Mesothelial cell of epicardium (in vitro differentiated cells): ENCODE data around the gene UQCRC1. TPM values are rescaled to one million over a fixed set of nuclear protein-coding genes. Genes with fewer than 3 reads are reported as not detected.

ENCODE experiments used
- DNase-seq, 2 experiments: peaks; one replicate each; pipeline ENCODE4 v3.0.0; 2021; ENCODE audit warnings: low spot score in 2 of 2; ENCODE audit not compliant: unreplicated experiment in 2 of 2
- H3K27ac Mint-ChIP-seq: 2 replicates; pipeline ENCODE4 v1.8.0; 2021; ENCODE audit warnings: mixed read lengths
- H3K27me3 Mint-ChIP-seq: 2 replicates; pipeline ENCODE4 v1.8.0; 2021; ENCODE audit warnings: low read depth, mixed read lengths
- H3K36me3 Mint-ChIP-seq: 2 replicates; pipeline ENCODE4 v1.8.0; 2021; ENCODE audit warnings: mixed read lengths
- H3K4me1 Mint-ChIP-seq: 2 replicates; pipeline ENCODE4 v1.8.0; 2021; ENCODE audit warnings: mixed read lengths
- H3K4me3 Mint-ChIP-seq: 2 replicates; pipeline ENCODE4 v1.8.0; 2021; ENCODE audit warnings: mild to moderate bottlenecking, moderate library complexity, mixed read lengths
- H3K9me3 Mint-ChIP-seq: 2 replicates; pipeline ENCODE4 v1.8.0; 2021; ENCODE audit warnings: mixed read lengths
- CTCF ChIP-seq: fragments of 200-600 bp; sonication (generic); IDR thresholded peaks from one replicate; pipeline ENCODE4 v1.5.0; 2021; ENCODE audit warnings: antibody characterized with exemption; ENCODE audit not compliant: unreplicated experiment
- total RNA-seq: library from RNA; stranded (reverse); gene quantifications from 3 replicates; pipeline ENCODE4 v1.2.1, GENCODE V29; 2021

The UQCRC1 gene
- total RNA-seq, 1 donor from 2014 or later = 171 TPM

GRCh38 chr3:48652923-48653715 lies 43.7 kb upstream of the UQCRC1 start:
- Mint-ChIP-seq H3K27me3 (peaks cover 18% of the 10 kb centered on the region), H3K4me1 (no peaks in the 10 kb centered on the region), H3K27ac (no peak overlapping the region), H3K9me3 (no peaks in the 10 kb centered on the region), H3K4me3 (no peak overlapping the region), H3K36me3 (no peaks in the 10 kb centered on the region)
- TF ChIP-seq CTCF = no peak
- DNase-seq = no peak

DNA sequence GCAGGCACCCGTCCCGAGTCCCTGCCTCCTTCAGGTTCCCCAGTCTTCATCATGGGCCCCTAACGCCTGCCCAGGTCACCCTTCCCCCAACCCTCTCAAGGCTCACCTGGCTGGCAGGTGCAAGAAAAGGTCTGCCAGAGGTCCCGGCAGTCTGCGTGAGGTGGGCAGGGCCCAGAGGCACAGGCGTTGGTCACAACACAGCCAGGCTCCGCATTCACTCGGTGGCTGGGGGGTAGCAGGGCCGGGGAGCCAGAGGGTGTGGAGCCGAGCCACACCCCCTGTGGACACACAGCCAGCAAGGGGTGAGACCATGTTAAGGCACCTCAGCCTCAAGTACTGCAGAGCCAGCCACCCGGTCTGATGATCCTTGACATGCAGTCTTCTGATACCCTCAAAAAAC lies 42.3 kb upstream of the UQCRC1 start:
- Mint-ChIP-seq H3K27ac (no peak overlapping the region), H3K4me1 (no peaks in the 10 kb centered on the region), H3K4me3 (no peak overlapping the region), H3K9me3 (no peaks in the 10 kb centered on the region), H3K27me3 (peaks cover 14% of the 10 kb centered on the region), H3K36me3 (no peaks in the 10 kb centered on the region)
- TF ChIP-seq CTCF = no peak
- DNase-seq = no peak

GRCh38 chr3:48650723-48651122 lies 41.3 kb upstream of the UQCRC1 start:
- no peak overlapping the region for H3K27ac Mint-ChIP-seq
- H3K4me1 Mint-ChIP-seq = no peaks in the 10 kb centered on the region
- H3K9me3 Mint-ChIP-seq = no peaks in the 10 kb centered on the region
- H3K27me3 Mint-ChIP-seq = peaks cover 14% of the 10 kb centered on the region
- DNase-seq = no peak
- H3K36me3 Mint-ChIP-seq = no peaks in the 10 kb centered on the region
- TF ChIP-seq CTCF = no peak
- no peak overlapping the region for H3K4me3 Mint-ChIP-seq

- H3K27ac Mint-ChIP-seq = no peak overlapping the region
- no peaks in the 10 kb centered on the region for H3K36me3 Mint-ChIP-seq
- H3K4me1 Mint-ChIP-seq = no peaks in the 10 kb centered on the region
- no peak for DNase-seq
- H3K27me3 Mint-ChIP-seq = no peaks in the 10 kb centered on the region
- H3K9me3 Mint-ChIP-seq = no peaks in the 10 kb centered on the region
- TF ChIP-seq CTCF = no peak
- H3K4me3 Mint-ChIP-seq = no peak overlapping the region
Measured at GRCh38 chr3:48648188-48648850, 38.9 kb upstream of the UQCRC1 start.

DNA sequence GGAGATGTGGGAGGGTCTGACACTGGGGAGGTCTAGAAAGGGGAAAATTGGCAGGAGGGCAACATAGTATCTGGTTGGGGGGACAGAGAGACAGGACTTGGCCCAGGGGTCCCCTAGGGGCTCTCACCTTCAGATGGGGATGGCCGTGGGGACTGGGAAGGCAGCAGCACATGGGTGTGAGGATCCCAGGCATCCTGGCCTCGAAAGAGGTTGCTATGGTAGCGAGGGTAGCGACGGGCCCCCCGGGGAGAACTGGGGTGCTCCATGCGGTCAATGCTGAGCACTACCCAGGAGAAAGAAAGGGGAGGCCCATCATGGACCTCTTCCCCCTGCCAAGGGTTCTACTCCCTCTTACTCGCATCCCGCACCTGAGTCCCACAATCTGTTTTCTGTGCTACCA lies 38.3 kb upstream of the UQCRC1 start:
- no peaks in the 10 kb centered on the region for H3K9me3 Mint-ChIP-seq
- DNase-seq = no peak
- no peaks in the 10 kb centered on the region for H3K36me3 Mint-ChIP-seq
- H3K27ac Mint-ChIP-seq = no peak overlapping the region
- H3K4me3 Mint-ChIP-seq = no peak overlapping the region
- H3K4me1 Mint-ChIP-seq = no peaks in the 10 kb centered on the region
- no peaks in the 10 kb centered on the region for H3K27me3 Mint-ChIP-seq
- TF ChIP-seq CTCF = no peak
